DND-41 (cell line): ENCODE results near the gene CERS6.

Experiments used
- ATAC-seq: fragments of 200-7000 bp; cut with Tn5 transposase; 3 replicates; pipeline ENCODE4 v1.9.1; 2021; ENCODE audit warnings: low read depth; ENCODE audit not compliant: insufficient read depth
- DNase-seq: peaks from one replicate; pipeline ENCODE4 v3.0.0-alpha.2; 2020
- H2AFZ ChIP-seq: 2 replicates; pipeline ENCODE4 v1.6.0; 2012; ENCODE audit warnings: low read depth, low read length
- H3K27ac ChIP-seq: 2 replicates; pipeline ENCODE4 v1.5.1; 2012; ENCODE audit warnings: low read length, inconsistent platforms
- H3K27me3 ChIP-seq: fragments of 200-600 bp; sonication (generic); 2 replicates; pipeline ENCODE4 v1.6.0; 2012; ENCODE audit warnings: low read length, mild to moderate bottlenecking, inconsistent platforms; ENCODE audit not compliant: insufficient read depth, poor library complexity
- H3K36me3 ChIP-seq: 2 replicates; pipeline ENCODE4 v1.5.1; 2012; ENCODE audit warnings: low read length, inconsistent platforms; ENCODE audit not compliant: insufficient read depth
- H3K4me1 ChIP-seq: 2 replicates; pipeline ENCODE4 v1.5.1; 2012; ENCODE audit warnings: mild to moderate bottlenecking, low read length; ENCODE audit not compliant: insufficient read depth
- H3K4me2 ChIP-seq: 2 replicates; pipeline ENCODE4 v1.6.0; 2012; ENCODE audit warnings: mild to moderate bottlenecking, moderate library complexity, low read length, inconsistent platforms; ENCODE audit not compliant: insufficient read depth
- H3K4me3 ChIP-seq, 2 experiments: fragments of 200-600 bp in 1 of 2; shearing (Covaris generic) in 1 of 2; 2 replicates each; pipeline ENCODE4 v1.5.1; 2012 to 2016; ENCODE audit warnings: inconsistent platforms in 2 of 2, low read length in 2 of 2, mild to moderate bottlenecking in 2 of 2, low read depth in 1 of 2, moderate library complexity in 1 of 2
- H3K79me2 ChIP-seq: 2 replicates; pipeline ENCODE4 v1.6.0; 2012; ENCODE audit warnings: low read length, inconsistent platforms; ENCODE audit not compliant: insufficient read depth
- H3K9ac ChIP-seq: 2 replicates; pipeline ENCODE4 v1.6.0; 2012; ENCODE audit warnings: low read depth, mild to moderate bottlenecking, inconsistent platforms, low read length, moderate library complexity
- H3K9me3 ChIP-seq: 2 replicates; pipeline ENCODE4 v1.5.1; 2012; ENCODE audit warnings: low read length, moderate library complexity, mild to moderate bottlenecking, inconsistent platforms; ENCODE audit not compliant: insufficient read depth, severe bottlenecking
- H4K20me1 ChIP-seq: 2 replicates; pipeline ENCODE4 v1.6.0; 2012; ENCODE audit warnings: low read length; ENCODE audit not compliant: insufficient read depth
- CTCF ChIP-seq: IDR thresholded peaks from 2 replicates; pipeline ENCODE4 v1.5.1; 2012; ENCODE audit warnings: borderline replicate concordance, low read length, moderate library complexity, mild to moderate bottlenecking; ENCODE audit not compliant: poor library complexity, severe bottlenecking; ENCODE audit errors: extremely low read depth
- EZH2 ChIP-seq: IDR thresholded peaks from 3 replicates; pipeline ENCODE4 v1.6.1; 2012; ENCODE audit warnings: borderline replicate concordance, low read depth, mild to moderate bottlenecking, moderate library complexity, low read length, inconsistent platforms; ENCODE audit not compliant: severe bottlenecking

CERS6 gene

GRCh38 chr2:168458139-168458538 is 2.1 kb downstream of the CERS6 start:
- TF ChIP-seq EZH2: no peak
- no peak for TF ChIP-seq CTCF
- H3K36me3 ChIP-seq: no peaks in the 10 kb centered on the region; the same call in 1 of the 2 replicates
- no peak overlapping the region for H3K27ac ChIP-seq
- H3K9ac ChIP-seq: no peak overlapping the region
- no peak for ATAC-seq
- H3K79me2 ChIP-seq: peaks cover 59% of the 10 kb centered on the region
- no peak for DNase-seq
- H4K20me1 ChIP-seq: peaks cover 20% of the 10 kb centered on the region; the same call in 1 of the 2 replicates
- no peaks in the 10 kb centered on the region for H3K9me3 ChIP-seq
- H3K27me3 ChIP-seq: no peaks in the 10 kb centered on the region
- peak overlapping the region in 1 of 2 experiments; percentile 78; a peak in 1 of 4 replicates for H3K4me3 ChIP-seq
- peak overlapping the region; percentile 88 for H3K4me2 ChIP-seq
- no peak overlapping the region for H2AFZ ChIP-seq
- H3K4me1 ChIP-seq: peaks cover 39% of the 10 kb centered on the region

- Histone ChIP-seq H3K36me3 (no peaks in the 10 kb centered on the region; the same call in 1 of the 2 replicates), H3K4me2 (peak overlapping the region; percentile 88; the same call in 1 of the 2 replicates), H3K27ac (no peak overlapping the region), H3K9ac (no peak overlapping the region), H3K4me3 (no peak overlapping the region), H3K79me2 (peaks cover 70% of the 10 kb centered on the region), H2AFZ (no peak overlapping the region), H3K4me1 (peaks cover 39% of the 10 kb centered on the region), H4K20me1 (peaks cover 24% of the 10 kb centered on the region; the same call in 1 of the 2 replicates), H3K27me3 (no peaks in the 10 kb centered on the region), H3K9me3 (no peaks in the 10 kb centered on the region)
- DNase-seq (no peak), ATAC-seq (no peak)
- TF ChIP-seq CTCF (no peak), EZH2 (no peak)
Observed at GRCh38 chr2:168459256-168459655, 3.2 kb downstream of the CERS6 start.

GRCh38 chr2:168460571-168460970 is 4.5 kb downstream of the CERS6 start:
- H3K36me3 ChIP-seq: no peaks in the 10 kb centered on the region; the same call in 1 of the 2 replicates
- no peak overlapping the region for H2AFZ ChIP-seq
- peak overlapping the region; percentile 5; the same call in 1 of the 2 replicates for H3K4me2 ChIP-seq
- no peaks in the 10 kb centered on the region for H3K27me3 ChIP-seq
- peaks cover 30% of the 10 kb centered on the region for H3K4me1 ChIP-seq
- ATAC-seq (no peak), DNase-seq (no peak)
- H4K20me1 ChIP-seq: peaks cover 29% of the 10 kb centered on the region; the same call in 1 of the 2 replicates
- no peak overlapping the region for H3K9ac ChIP-seq
- TF ChIP-seq CTCF (no peak), EZH2 (no peak)
- H3K4me3 ChIP-seq: no peak overlapping the region
- no peak overlapping the region for H3K27ac ChIP-seq
- peaks cover 73% of the 10 kb centered on the region for H3K79me2 ChIP-seq
- H3K9me3 ChIP-seq: no peaks in the 10 kb centered on the region
